K562 (cell line): ENCODE measurements around the gene FGF1. TPM values are rescaled to one million over a fixed set of nuclear protein-coding genes. Genes with fewer than 3 reads are reported as not detected.

Source experiments
- ATAC-seq: fragments of 200-7000 bp; cut with Tn5 transposase; 3 replicates; pipeline ENCODE4 v1.9.1; 2020; ENCODE audit warnings: moderate library complexity
- BruUV-seq: library from RNA; stranded (reverse); fragments of 400-500 nt; replicated peaks from 2 replicates; lab custom pipeline; 2021; lab: Mats Ljungman, UMichigan
- CTCF ChIA-PET: fragments of 300-600 bp; formaldehyde crosslinking; extraction: SDS; loops from one replicate; lab custom pipeline; 2021; ENCODE audit warnings: low intra/inter-chr PET ratio; lab: Yijun Ruan, JAX
- POLR2A ChIA-PET: fragments of 300-600, 350-650 bp; sonication (Branson Sonifier 250); formaldehyde crosslinking; extraction: SDS; loops from one replicate; lab custom pipeline; 2021; ENCODE audit warnings: antibody characterized with exemption, inconsistent platforms; lab: Yijun Ruan, JAX
- DNase-seq, 4 experiments: peaks; one replicate each; pipeline versions ENCODE4 v3.0.0 to v3.0.0-alpha.2; 2011 to 2018; ENCODE audit warnings: low spot score in 3 of 4, mixed read lengths in 3 of 4; ENCODE audit errors: extremely low read depth in 1 of 4
- FAIRE-seq: peaks from 2 replicates; lab custom pipeline; 2011; peaks lifted over from hg19 to GRCh38; lab: Jason Lieb, UNC
- H2AFZ ChIP-seq: 2 replicates; pipeline ENCODE4 v1.6.0; 2011; ENCODE audit warnings: low read depth, low read length, control low read depth, inconsistent platforms
- H3K27ac ChIP-seq: fragments of 200-600 bp; 3 replicates; pipeline ENCODE4 v1.8.0; 2011; ENCODE audit warnings: low read depth, mild to moderate bottlenecking, control low read depth, inconsistent platforms, low read length, moderate library complexity, mixed read lengths; ENCODE audit errors: extremely low read depth
- H3K27me3 ChIP-seq, 2 experiments: fragments of 300-600 bp in 1 of 2; 2 replicates in 1 of 2; 3 replicates in 1 of 2; pipeline versions ENCODE4 v1.6.0 to v1.8.0; 2011; ENCODE audit warnings: inconsistent platforms in 2 of 2, low read length in 2 of 2, mild to moderate bottlenecking in 1 of 2, mixed read lengths in 1 of 2, moderate library complexity in 1 of 2; ENCODE audit not compliant: control insufficient read depth in 2 of 2, insufficient read depth in 2 of 2
- H3K36me3 ChIP-seq: fragments of 300-600 bp; 3 replicates; pipeline ENCODE4 v1.8.0; 2011; ENCODE audit warnings: mild to moderate bottlenecking, low read length, inconsistent platforms; ENCODE audit not compliant: control insufficient read depth, insufficient read depth
- H3K4me1 ChIP-seq, 2 experiments: fragments of 200-600 bp in 1 of 2; replicated peaks in 1 of 2; 2 replicates in 1 of 2; 3 replicates in 1 of 2; pipeline versions ENCODE4 v1.5.1 to v1.8.0; 2011; ENCODE audit warnings: inconsistent platforms in 2 of 2, low read length in 2 of 2, mild to moderate bottlenecking in 1 of 2, mixed read lengths in 1 of 2, moderate library complexity in 1 of 2; ENCODE audit not compliant: control insufficient read depth in 2 of 2, insufficient read depth in 2 of 2
- H3K4me2 ChIP-seq: 2 replicates; pipeline ENCODE4 v1.6.1; 2011; ENCODE audit warnings: low read length, control low read depth, inconsistent platforms, mixed read lengths; ENCODE audit not compliant: insufficient read depth
- H3K4me3 ChIP-seq: fragments of 200-600 bp; sonication (generic), shearing (Covaris generic); 2 replicates; pipeline ENCODE4 v1.5.1; 2016; ENCODE audit warnings: control low read depth, inconsistent platforms
- H3K79me2 ChIP-seq: fragments of 200-600 bp; 3 replicates; pipeline ENCODE4 v1.8.0; 2011; ENCODE audit warnings: low read length, inconsistent platforms; ENCODE audit not compliant: control insufficient read depth, insufficient read depth
- H3K9ac ChIP-seq, 2 experiments: 2 replicates each; pipeline versions ENCODE4 v1.6.0 to v1.6.1; 2011; ENCODE audit warnings: low read depth in 2 of 2, low read length in 2 of 2, control low read depth in 1 of 2, inconsistent platforms in 1 of 2, mild to moderate bottlenecking in 1 of 2, mixed read lengths in 1 of 2; ENCODE audit not compliant: insufficient read depth in 1 of 2
- H3K9me1 ChIP-seq: one replicate; pipeline ENCODE4 v1.6.0; 2011; ENCODE audit warnings: inconsistent platforms, mild to moderate bottlenecking, low read length, moderate library complexity; ENCODE audit not compliant: control insufficient read depth, insufficient read depth
- H3K9me3 ChIP-seq: replicated peaks from 2 replicates; pipeline ENCODE4 v1.5.1; 2011; ENCODE audit warnings: low read depth, low read length, inconsistent platforms; ENCODE audit not compliant: control insufficient read depth, insufficient read depth
- H4K20me1 ChIP-seq: replicated peaks from 2 replicates; pipeline ENCODE4 v1.6.1; 2011; ENCODE audit warnings: low read length, inconsistent platforms, mixed read lengths; ENCODE audit not compliant: control insufficient read depth, insufficient read depth
- MXI1 ChIP-seq: IDR thresholded peaks from 2 replicates; pipeline ENCODE4 v1.6.1; 2011; ENCODE audit warnings: low read depth, mild to moderate bottlenecking, improper control_type of control experiment, low read length
- MYC ChIP-seq, 2 experiments: fragments of 250-450 bp in 1 of 2; sonication (Bioruptor Pico) in 1 of 2; IDR thresholded peaks; 2 replicates each; pipeline versions ENCODE4 v1.5.1 to v1.6.1; 2012 to 2021; ENCODE audit warnings: low read depth in 2 of 2, borderline replicate concordance in 1 of 2, improper control_type of control experiment in 1 of 2, low read length in 1 of 2, mild to moderate bottlenecking in 1 of 2, moderate library complexity in 1 of 2
- TCFL5 ChIP-seq: fragments of 250-450 bp; sonication (Bioruptor Pico); conservative IDR thresholded peaks from 2 replicates; pipeline ENCODE4 v1.6.1; 2021; ENCODE audit warnings: mild to moderate bottlenecking, moderate library complexity, matching md5 sums
- ZBTB8A ChIP-seq: fragments of 450-650 bp; IDR thresholded peaks from 2 replicates; pipeline ENCODE4 v1.6.1; 2018; ENCODE audit warnings: mild to moderate bottlenecking, moderate library complexity; ENCODE audit not compliant: partially characterized antibody
- ZNF263 ChIP-seq: sonication (generic); formaldehyde crosslinking; IDR thresholded peaks from 2 replicates; pipeline ENCODE4 v1.8.0; 2022; ENCODE audit warnings: mild to moderate bottlenecking, missing genetic modification reagents, borderline replicate concordance
- ZNF551 ChIP-seq: fragments of 250-450 bp; sonication (Bioruptor Pico); IDR thresholded peaks from 2 replicates; pipeline ENCODE4 v1.5.0; 2021; ENCODE audit warnings: mild to moderate bottlenecking, moderate library complexity
- ZNF75A ChIP-seq: fragments of 450-650 bp; formaldehyde crosslinking; IDR thresholded peaks from 2 replicates; pipeline ENCODE4 v1.4.0; 2020; ENCODE audit warnings: mild to moderate bottlenecking
- WGBS: fragments of 100-300 bp; shearing (Covaris generic); methylation state at CpG from one replicate; pipeline ENCODE4 v1.1.6; 2016; ENCODE audit warnings: low coverage, mixed read lengths; ENCODE audit not compliant: insufficient coverage; ENCODE audit errors: missing lambda C conversion rate; 5-methylcytosine and 5-hydroxymethylcytosine counted together
- in situ Hi-C: fragments of 300-500 bp; cut with MboI; formaldehyde crosslinking; loops from 4 replicates; pipeline ENCODE4 v1.15.0; 2018; ENCODE audit warnings: inconsistent platforms, mixed read lengths
- intact Hi-C: fragments of 100-400 bp; cut with micrococcal nuclease; formaldehyde crosslinking; loops from 2 replicates; pipeline ENCODE4 v1.14.2; 2022
- polyA plus RNA-seq, 8 experiments: library from polyadenylated mRNA; depleted of rRNA in 4 of 8; stranded (reverse) in 5 of 8; unstranded in 3 of 8; fragments of >200 nt; fragmentation: Nextera tagmentation in 2 of 8; fragmentation: Illumina TruSeq in 1 of 8; extraction: Ambion mirVana in 2 of 8; extraction: Trizol in 1 of 8; gene quantifications; 2 replicates each; pipeline versions ENCODE4 v1.2.1 to v1.2.3, GENCODE V29; 2011 to 2014; ENCODE audit warnings: inconsistent platforms in 1 of 8, missing spikeins in 1 of 8
- total RNA-seq, 7 experiments: library from RNA; depleted of rRNA in 6 of 7; stranded (reverse); fragments of >200 nt in 6 of 7; fragmentation: Illumina TruSeq in 2 of 7; extraction: Trizol in 2 of 7; gene quantifications; 2 replicates each; pipeline versions ENCODE4 v1.2.1 to v1.2.3, GENCODE V29; 2011 to 2021; ENCODE audit warnings: low replicate concordance in 1 of 7
- TF ChIP-seq, protein P1 (sequence below): fragments of 200-600 bp; sonication (generic); IDR thresholded peaks from one replicate; pipeline ENCODE4 v1.6.1; 2012; ENCODE audit warnings: mild to moderate bottlenecking, low read depth, low read length, inconsistent platforms
- TF ChIP-seq, protein P2 (sequence below): fragments of 150-350 bp; conservative IDR thresholded peaks from 2 replicates; pipeline ENCODE4 v1.6.1; 2014; ENCODE audit warnings: low read length

The FGF1 gene
- total and polyA plus RNA-seq, 9 of the 15 experiments (the other 6 are each of a cell fraction or from before 2014, with no cell fraction given): not detected

DNA sequence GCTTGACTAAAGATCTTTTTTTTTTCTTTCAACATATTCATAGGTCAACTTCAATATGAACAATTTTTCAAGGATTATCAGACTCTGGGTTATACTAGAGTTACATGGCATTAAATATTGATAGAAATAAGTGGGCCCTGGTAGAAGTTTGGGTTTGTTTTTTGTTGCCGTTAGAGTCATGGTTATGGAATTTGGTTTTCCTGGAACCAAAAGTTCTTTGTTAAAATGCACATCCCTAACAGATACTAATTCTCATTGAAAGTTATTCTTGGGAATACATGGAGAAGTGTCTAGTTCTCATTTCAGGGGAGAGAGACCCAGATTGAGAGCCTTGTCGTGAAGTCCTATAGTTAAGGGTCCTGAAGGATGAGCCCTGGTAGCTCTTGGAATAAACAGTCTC, 124.9 kb downstream of the FGF1 start:
- no peaks in the 10 kb centered on the region for H3K79me2 ChIP-seq
- in situ Hi-C loops: no loop called here
- H3K4me1 ChIP-seq: no peaks in the 10 kb centered on the region
- H4K20me1 ChIP-seq: no peaks in the 10 kb centered on the region
- H2AFZ ChIP-seq: no peak overlapping the region
- DNase-seq (no peak), FAIRE-seq (no peak), ATAC-seq (no peak)
- intact Hi-C loops: no loop called here
- H3K27me3 ChIP-seq: peaks cover 24 to 41% of the 10 kb centered on the region in 2 experiments
- no peak overlapping the region for H3K27ac ChIP-seq
- ChIA-PET POLR2A (no interaction called here), CTCF (no interaction called here)
- no peaks in the 10 kb centered on the region for H3K9me3 ChIP-seq
- no peak overlapping the region for H3K4me3 ChIP-seq
- no peaks in the 10 kb centered on the region for H3K36me3 ChIP-seq
- H3K9me1 ChIP-seq: no peaks in the 10 kb centered on the region
- H3K9ac ChIP-seq: no peak overlapping the region
- no TSS peak for BruUV-seq
- WGBS: 0% methylated on average over 2 of the region's 2 CpGs
- no peak overlapping the region for H3K4me2 ChIP-seq
- no peak for TF ChIP-seq ZNF75A (CRISPR knock-in tag)
- no peak for TF ChIP-seq TCFL5 (CRISPR knock-in tag)
- TF ChIP-seq, protein P1, sequence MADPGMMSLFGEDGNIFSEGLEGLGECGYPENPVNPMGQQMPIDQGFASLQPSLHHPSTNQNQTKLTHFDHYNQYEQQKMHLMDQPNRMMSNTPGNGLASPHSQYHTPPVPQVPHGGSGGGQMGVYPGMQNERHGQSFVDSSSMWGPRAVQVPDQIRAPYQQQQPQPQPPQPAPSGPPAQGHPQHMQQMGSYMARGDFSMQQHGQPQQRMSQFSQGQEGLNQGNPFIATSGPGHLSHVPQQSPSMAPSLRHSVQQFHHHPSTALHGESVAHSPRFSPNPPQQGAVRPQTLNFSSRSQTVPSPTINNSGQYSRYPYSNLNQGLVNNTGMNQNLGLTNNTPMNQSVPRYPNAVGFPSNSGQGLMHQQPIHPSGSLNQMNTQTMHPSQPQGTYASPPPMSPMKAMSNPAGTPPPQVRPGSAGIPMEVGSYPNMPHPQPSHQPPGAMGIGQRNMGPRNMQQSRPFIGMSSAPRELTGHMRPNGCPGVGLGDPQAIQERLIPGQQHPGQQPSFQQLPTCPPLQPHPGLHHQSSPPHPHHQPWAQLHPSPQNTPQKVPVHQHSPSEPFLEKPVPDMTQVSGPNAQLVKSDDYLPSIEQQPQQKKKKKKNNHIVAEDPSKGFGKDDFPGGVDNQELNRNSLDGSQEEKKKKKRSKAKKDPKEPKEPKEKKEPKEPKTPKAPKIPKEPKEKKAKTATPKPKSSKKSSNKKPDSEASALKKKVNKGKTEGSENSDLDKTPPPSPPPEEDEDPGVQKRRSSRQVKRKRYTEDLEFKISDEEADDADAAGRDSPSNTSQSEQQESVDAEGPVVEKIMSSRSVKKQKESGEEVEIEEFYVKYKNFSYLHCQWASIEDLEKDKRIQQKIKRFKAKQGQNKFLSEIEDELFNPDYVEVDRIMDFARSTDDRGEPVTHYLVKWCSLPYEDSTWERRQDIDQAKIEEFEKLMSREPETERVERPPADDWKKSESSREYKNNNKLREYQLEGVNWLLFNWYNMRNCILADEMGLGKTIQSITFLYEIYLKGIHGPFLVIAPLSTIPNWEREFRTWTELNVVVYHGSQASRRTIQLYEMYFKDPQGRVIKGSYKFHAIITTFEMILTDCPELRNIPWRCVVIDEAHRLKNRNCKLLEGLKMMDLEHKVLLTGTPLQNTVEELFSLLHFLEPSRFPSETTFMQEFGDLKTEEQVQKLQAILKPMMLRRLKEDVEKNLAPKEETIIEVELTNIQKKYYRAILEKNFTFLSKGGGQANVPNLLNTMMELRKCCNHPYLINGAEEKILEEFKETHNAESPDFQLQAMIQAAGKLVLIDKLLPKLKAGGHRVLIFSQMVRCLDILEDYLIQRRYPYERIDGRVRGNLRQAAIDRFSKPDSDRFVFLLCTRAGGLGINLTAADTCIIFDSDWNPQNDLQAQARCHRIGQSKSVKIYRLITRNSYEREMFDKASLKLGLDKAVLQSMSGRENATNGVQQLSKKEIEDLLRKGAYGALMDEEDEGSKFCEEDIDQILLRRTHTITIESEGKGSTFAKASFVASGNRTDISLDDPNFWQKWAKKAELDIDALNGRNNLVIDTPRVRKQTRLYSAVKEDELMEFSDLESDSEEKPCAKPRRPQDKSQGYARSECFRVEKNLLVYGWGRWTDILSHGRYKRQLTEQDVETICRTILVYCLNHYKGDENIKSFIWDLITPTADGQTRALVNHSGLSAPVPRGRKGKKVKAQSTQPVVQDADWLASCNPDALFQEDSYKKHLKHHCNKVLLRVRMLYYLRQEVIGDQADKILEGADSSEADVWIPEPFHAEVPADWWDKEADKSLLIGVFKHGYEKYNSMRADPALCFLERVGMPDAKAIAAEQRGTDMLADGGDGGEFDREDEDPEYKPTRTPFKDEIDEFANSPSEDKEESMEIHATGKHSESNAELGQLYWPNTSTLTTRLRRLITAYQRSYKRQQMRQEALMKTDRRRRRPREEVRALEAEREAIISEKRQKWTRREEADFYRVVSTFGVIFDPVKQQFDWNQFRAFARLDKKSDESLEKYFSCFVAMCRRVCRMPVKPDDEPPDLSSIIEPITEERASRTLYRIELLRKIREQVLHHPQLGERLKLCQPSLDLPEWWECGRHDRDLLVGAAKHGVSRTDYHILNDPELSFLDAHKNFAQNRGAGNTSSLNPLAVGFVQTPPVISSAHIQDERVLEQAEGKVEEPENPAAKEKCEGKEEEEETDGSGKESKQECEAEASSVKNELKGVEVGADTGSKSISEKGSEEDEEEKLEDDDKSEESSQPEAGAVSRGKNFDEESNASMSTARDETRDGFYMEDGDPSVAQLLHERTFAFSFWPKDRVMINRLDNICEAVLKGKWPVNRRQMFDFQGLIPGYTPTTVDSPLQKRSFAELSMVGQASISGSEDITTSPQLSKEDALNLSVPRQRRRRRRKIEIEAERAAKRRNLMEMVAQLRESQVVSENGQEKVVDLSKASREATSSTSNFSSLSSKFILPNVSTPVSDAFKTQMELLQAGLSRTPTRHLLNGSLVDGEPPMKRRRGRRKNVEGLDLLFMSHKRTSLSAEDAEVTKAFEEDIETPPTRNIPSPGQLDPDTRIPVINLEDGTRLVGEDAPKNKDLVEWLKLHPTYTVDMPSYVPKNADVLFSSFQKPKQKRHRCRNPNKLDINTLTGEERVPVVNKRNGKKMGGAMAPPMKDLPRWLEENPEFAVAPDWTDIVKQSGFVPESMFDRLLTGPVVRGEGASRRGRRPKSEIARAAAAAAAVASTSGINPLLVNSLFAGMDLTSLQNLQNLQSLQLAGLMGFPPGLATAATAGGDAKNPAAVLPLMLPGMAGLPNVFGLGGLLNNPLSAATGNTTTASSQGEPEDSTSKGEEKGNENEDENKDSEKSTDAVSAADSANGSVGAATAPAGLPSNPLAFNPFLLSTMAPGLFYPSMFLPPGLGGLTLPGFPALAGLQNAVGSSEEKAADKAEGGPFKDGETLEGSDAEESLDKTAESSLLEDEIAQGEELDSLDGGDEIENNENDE: no peak
- no peak for TF ChIP-seq ZNF263
- no peak for TF ChIP-seq MXI1
- TF ChIP-seq ZNF551 (CRISPR knock-in tag): no peak
- no peak for TF ChIP-seq ZBTB8A
- TF ChIP-seq MYC (IDR thresholded peaks at IDR 0.05; ENCODE audit: low read depth, low read length): no peak
- TF ChIP-seq MYC (CRISPR knock-in tag; IDR thresholded peaks at IDR 0.05; ENCODE audit: borderline replicate concordance, low read depth): no peak
- TF ChIP-seq, protein P2, sequence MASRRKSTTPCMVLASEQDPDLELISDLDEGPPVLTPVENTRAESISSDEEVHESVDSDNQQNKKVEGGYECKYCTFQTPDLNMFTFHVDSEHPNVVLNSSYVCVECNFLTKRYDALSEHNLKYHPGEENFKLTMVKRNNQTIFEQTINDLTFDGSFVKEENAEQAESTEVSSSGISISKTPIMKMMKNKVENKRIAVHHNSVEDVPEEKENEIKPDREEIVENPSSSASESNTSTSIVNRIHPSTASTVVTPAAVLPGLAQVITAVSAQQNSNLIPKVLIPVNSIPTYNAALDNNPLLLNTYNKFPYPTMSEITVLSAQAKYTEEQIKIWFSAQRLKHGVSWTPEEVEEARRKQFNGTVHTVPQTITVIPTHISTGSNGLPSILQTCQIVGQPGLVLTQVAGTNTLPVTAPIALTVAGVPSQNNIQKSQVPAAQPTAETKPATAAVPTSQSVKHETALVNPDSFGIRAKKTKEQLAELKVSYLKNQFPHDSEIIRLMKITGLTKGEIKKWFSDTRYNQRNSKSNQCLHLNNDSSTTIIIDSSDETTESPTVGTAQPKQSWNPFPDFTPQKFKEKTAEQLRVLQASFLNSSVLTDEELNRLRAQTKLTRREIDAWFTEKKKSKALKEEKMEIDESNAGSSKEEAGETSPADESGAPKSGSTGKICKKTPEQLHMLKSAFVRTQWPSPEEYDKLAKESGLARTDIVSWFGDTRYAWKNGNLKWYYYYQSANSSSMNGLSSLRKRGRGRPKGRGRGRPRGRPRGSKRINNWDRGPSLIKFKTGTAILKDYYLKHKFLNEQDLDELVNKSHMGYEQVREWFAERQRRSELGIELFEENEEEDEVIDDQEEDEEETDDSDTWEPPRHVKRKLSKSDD: no peak
